Endothelial cell (in vitro differentiated cells): Measurements from ENCODE around the gene NOL9. TPM values are rescaled to one million over a fixed set of nuclear protein-coding genes. Genes with fewer than 3 reads are reported as not detected.
A peak's percentile ranks its signal among the peaks of the same experiment; 100 is the strongest.
"Not testable (repeated sequence)": the region's sequence is repeated elsewhere in the genome, so short reads cannot be mapped to it uniquely, and the experiment has no call there.

Experiments
- DNase-seq: peaks from one replicate; pipeline ENCODE4 v3.0.0; 2021; ENCODE audit warnings: low spot score
- H3K27ac Mint-ChIP-seq: one replicate; pipeline ENCODE4 v1.8.0; 2021; ENCODE audit warnings: mixed read lengths, inconsistent platforms; ENCODE audit not compliant: unreplicated experiment
- H3K27me3 Mint-ChIP-seq: one replicate; pipeline ENCODE4 v1.8.0; 2021; ENCODE audit warnings: mild to moderate bottlenecking, moderate library complexity, mixed read lengths, inconsistent platforms; ENCODE audit not compliant: unreplicated experiment
- H3K36me3 Mint-ChIP-seq: one replicate; pipeline ENCODE4 v1.8.0; 2021; ENCODE audit warnings: mild to moderate bottlenecking, low read depth, mixed read lengths, inconsistent platforms; ENCODE audit not compliant: unreplicated experiment
- H3K4me1 Mint-ChIP-seq: one replicate; pipeline ENCODE4 v1.8.0; 2021; ENCODE audit warnings: mild to moderate bottlenecking, mixed read lengths, inconsistent platforms; ENCODE audit not compliant: unreplicated experiment
- H3K4me3 Mint-ChIP-seq: one replicate; pipeline ENCODE4 v1.8.0; 2021; ENCODE audit warnings: mild to moderate bottlenecking, mixed read lengths, inconsistent platforms; ENCODE audit not compliant: unreplicated experiment
- H3K9me3 Mint-ChIP-seq: one replicate; pipeline ENCODE4 v1.8.0; 2021; ENCODE audit warnings: mixed read lengths, inconsistent platforms; ENCODE audit not compliant: unreplicated experiment
- total RNA-seq: library from RNA; stranded (reverse); fragmentation: NEBNext Ultra II Directional; extraction: Animal tissue kit (Norgen Biotek cat#: 25700); gene quantifications from one replicate; pipeline ENCODE4 v1.2.1, GENCODE V29; 2021; ENCODE audit not compliant: unreplicated experiment
- TF ChIP-seq, protein P1 (sequence below): fragments of 200-600 bp; sonication (generic); IDR thresholded peaks from one replicate; pipeline ENCODE4 v1.5.0; 2021; ENCODE audit warnings: antibody characterized with exemption; ENCODE audit not compliant: unreplicated experiment

Gene NOL9
- total RNA-seq, 1 donor from 2014 or later: 26.9 TPM

DNA sequence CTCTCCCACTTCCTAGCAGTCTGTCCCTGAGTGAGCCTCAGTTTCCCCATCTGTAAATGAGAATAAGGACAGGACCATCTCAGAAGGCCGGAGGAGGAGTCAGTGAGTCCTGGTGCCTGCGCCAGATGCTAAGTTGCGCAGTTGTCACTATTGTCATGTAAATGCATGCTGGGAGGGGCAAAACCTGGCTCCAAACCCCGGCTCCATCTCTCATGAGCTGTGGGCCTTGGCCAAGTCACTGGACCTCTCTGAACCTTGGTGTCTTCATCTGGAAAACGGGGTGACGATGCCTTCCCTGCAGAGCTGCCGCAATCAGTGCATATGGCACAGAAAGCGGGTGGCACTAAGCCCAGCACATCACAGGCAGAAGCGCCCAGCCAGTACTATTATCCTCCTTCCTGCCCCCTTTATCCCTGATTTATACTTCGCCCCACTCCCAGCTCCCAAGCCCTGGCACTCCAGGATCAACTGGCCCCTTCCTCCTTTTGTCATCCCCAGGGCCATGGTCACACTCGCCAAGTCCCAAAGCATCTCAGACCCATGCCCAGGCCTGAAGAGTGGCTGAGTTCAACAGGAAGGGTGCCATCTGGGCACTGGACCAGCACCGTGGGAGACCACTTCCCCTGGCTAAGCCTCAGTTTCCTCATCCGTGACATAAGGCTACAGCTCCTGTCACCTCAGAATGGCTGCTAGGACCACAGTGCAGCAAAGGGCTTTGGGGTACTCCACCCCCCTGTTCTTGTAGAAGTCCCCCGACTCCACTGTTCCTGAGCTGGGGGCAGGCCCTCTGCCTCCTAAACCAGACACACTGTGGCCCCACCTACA, 58.6 kb downstream of the NOL9 start:
- Mint-ChIP-seq H3K4me3 (no peak overlapping the region), H3K27ac (no peak overlapping the region), H3K27me3 (peaks cover 26% of the 10 kb centered on the region), H3K9me3 (no peaks in the 10 kb centered on the region), H3K36me3 (no peaks in the 10 kb centered on the region), H3K4me1 (peaks cover 11% of the 10 kb centered on the region)
- no peak for DNase-seq
- TF ChIP-seq, protein P1, sequence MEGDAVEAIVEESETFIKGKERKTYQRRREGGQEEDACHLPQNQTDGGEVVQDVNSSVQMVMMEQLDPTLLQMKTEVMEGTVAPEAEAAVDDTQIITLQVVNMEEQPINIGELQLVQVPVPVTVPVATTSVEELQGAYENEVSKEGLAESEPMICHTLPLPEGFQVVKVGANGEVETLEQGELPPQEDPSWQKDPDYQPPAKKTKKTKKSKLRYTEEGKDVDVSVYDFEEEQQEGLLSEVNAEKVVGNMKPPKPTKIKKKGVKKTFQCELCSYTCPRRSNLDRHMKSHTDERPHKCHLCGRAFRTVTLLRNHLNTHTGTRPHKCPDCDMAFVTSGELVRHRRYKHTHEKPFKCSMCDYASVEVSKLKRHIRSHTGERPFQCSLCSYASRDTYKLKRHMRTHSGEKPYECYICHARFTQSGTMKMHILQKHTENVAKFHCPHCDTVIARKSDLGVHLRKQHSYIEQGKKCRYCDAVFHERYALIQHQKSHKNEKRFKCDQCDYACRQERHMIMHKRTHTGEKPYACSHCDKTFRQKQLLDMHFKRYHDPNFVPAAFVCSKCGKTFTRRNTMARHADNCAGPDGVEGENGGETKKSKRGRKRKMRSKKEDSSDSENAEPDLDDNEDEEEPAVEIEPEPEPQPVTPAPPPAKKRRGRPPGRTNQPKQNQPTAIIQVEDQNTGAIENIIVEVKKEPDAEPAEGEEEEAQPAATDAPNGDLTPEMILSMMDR: no peak

DNA sequence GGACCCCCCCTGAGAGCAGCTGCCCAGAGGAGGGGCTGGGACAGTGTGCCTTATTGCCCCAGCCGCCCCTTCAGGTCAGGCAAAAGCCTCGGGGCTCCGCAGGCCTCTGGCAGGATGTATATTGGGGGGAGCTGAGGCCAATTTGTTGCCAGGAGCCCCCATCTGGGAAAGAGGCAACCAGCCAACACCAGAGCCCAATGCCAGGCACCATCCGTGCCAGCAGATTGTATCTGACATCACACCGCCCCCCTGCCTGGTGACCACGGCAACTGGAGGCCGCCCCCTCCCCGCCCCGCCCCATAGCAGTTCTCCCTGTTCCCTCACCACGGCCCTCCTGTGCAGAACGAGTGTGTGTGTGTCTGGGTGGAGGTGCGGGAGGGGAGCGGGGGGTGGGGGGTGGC, 59.3 kb downstream of the NOL9 start:
- TF ChIP-seq, protein P1: no peak
- Mint-ChIP-seq H3K9me3 (no peaks in the 10 kb centered on the region), H3K4me1 (peaks cover 11% of the 10 kb centered on the region), H3K36me3 (no peaks in the 10 kb centered on the region), H3K27me3 (peaks cover 26% of the 10 kb centered on the region), H3K27ac (no peak overlapping the region), H3K4me3 (no peak overlapping the region)
- no peak for DNase-seq

DNA sequence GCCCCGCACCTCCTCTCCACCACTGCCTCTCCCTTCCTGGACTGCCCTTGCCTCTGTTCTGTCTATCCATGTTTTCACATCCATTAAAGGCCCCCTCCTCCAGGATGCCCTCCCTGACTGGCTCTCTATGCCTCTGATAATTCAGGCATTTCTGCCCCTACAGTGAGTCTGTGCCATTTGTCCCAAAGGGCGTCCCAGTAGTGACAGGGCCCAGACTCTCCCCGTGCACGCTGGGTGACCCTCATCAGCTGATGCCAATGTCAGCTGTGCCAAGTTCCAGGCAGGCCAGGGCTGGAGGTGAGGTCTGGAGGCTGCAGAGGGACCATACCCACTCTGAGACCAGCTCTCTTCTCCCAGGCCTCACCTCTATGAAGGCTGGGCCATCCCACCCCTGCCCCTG, 59.7 kb downstream of the NOL9 start:
- Mint-ChIP-seq H3K27ac (no peak overlapping the region), H3K27me3 (peaks cover 26% of the 10 kb centered on the region), H3K9me3 (no peaks in the 10 kb centered on the region), H3K4me3 (no peak overlapping the region), H3K36me3 (no peaks in the 10 kb centered on the region), H3K4me1 (peaks cover 11% of the 10 kb centered on the region)
- DNase-seq: no peak
- TF ChIP-seq, protein P1: no peak

- not testable (repeated sequence) for H3K36me3 Mint-ChIP-seq, H3K27ac Mint-ChIP-seq, DNase-seq, H3K9me3 Mint-ChIP-seq, H3K4me3 Mint-ChIP-seq
- Mint-ChIP-seq H3K4me1 (peaks cover 11% of the 10 kb centered on the region), H3K27me3 (peaks cover 26% of the 10 kb centered on the region)
Measured at GRCh38 chr1:6493834-6494223, 60.5 kb downstream of the NOL9 start.

DNA sequence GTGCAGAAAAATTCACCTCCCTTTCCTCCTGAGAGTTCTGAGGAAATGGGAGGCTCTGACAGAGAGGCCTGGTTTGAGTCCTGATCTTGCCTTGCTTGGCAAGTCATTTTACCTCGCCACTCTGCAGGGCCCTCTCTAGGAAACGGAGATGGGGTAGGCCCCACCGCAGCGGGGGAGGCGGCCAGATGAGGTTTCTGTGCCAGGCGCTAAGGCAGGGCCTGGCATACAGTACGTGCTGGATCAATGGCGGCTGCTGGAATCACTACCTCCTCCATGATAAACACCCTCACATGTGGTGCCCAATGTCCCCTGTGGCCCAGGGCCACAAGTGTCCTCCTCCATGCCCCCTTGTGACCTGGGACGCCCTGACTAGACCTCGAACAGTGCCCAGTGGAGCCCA, 62.3 kb downstream of the NOL9 start:
- Mint-ChIP-seq H3K27ac (peak overlapping the region; percentile 11), H3K9me3 (no peaks in the 10 kb centered on the region), H3K4me1 (peaks cover 25% of the 10 kb centered on the region), H3K36me3 (peaks cover 4% of the 10 kb centered on the region), H3K4me3 (no peak overlapping the region), H3K27me3 (peaks cover 22% of the 10 kb centered on the region)
- DNase-seq: no peak
- TF ChIP-seq, protein P1: no peak
